SH-SY5Y (cell line): ENCODE measurements around the gene BIN1.

Experiments
- GATA2 ChIP-seq: IDR thresholded peaks from 2 replicates; pipeline ENCODE4 v1.6.1; 2011; ENCODE audit warnings: mild to moderate bottlenecking, low read depth, low read length
- GATA3 ChIP-seq: IDR thresholded peaks from 2 replicates; pipeline ENCODE4 v1.6.1; 2011; ENCODE audit warnings: low read depth, mild to moderate bottlenecking, low read length, moderate library complexity

DNA sequence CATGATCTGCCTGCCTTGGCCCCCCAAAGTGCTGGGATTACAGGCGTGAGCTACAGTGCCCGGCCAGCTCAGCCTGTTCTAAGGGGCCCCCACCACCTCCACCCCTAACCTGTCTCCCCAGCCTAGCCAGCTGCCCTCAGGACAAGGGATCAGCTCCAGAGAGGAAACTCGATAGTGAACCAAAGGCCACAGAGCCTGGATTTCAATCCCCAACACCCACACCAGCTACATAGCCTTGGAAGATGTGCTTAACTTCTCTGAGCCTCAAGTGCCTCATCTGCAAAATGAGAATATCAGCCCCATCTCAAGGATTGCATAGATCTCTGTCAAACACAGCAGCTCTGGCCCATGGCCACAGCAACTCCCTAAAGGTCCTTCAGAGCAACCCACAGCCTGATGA lies 32.0 kb downstream of the BIN1 start:
- TF ChIP-seq GATA3 (no peak), GATA2 (no peak)
